ENCODE data around the gene COL17A1.

DNA sequence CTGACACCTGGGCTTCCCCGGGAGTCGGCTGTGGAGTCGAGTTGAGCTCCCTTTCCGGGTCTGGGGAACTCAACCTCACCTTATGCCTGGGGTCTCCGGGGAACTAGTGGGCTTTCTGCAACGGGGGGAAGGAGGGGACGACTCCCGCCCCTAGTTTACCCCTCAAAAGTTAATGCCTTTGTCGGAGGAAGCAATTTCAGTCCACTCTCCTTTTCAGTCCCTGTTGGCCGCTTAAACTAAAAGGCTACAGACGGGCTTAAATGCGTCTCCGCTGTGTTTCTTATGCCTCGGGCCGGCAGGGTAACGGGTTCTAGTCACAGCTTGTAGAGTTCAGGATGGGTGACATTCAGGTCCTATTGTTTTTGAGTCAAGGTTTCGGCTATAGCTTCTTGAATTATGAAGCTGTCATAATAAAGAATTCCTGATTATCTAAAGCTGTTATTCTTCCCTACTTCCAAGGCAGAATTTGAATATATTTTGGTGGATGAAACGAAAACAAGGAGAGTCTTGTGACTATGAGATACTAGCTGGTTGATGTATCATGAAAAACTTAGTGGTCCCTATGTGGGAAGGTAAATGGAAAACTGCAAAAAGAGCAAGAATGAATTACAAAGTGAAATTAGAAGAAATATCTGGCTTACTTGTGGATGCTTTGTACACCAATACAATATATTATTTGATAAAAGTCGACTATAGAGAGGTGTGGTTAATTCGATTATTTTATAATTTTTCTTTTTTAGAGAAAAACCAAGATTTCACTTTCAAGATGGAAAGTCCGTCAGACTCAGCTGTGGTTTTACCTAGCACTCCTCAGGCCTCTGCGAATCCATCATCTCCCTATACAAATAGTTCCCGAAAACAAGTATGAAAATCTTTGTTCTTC, 36.8 kb upstream of the COL17A1 start:
- TF ChIP-seq, protein P1, sequence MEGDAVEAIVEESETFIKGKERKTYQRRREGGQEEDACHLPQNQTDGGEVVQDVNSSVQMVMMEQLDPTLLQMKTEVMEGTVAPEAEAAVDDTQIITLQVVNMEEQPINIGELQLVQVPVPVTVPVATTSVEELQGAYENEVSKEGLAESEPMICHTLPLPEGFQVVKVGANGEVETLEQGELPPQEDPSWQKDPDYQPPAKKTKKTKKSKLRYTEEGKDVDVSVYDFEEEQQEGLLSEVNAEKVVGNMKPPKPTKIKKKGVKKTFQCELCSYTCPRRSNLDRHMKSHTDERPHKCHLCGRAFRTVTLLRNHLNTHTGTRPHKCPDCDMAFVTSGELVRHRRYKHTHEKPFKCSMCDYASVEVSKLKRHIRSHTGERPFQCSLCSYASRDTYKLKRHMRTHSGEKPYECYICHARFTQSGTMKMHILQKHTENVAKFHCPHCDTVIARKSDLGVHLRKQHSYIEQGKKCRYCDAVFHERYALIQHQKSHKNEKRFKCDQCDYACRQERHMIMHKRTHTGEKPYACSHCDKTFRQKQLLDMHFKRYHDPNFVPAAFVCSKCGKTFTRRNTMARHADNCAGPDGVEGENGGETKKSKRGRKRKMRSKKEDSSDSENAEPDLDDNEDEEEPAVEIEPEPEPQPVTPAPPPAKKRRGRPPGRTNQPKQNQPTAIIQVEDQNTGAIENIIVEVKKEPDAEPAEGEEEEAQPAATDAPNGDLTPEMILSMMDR (conservative IDR thresholded peaks at IDR 0.05; ENCODE audit: low read depth in 2 of 2), result no peak
- no peak for TF ChIP-seq EZH2 (IDR thresholded peaks at IDR 0.05; ENCODE audit: low read depth, unreplicated experiment)
- TF ChIP-seq EZH2phosphoT487 (IDR thresholded peaks at IDR 0.05; ENCODE audit: unreplicated experiment), result no peak
- TF ChIP-seq, protein P2, sequence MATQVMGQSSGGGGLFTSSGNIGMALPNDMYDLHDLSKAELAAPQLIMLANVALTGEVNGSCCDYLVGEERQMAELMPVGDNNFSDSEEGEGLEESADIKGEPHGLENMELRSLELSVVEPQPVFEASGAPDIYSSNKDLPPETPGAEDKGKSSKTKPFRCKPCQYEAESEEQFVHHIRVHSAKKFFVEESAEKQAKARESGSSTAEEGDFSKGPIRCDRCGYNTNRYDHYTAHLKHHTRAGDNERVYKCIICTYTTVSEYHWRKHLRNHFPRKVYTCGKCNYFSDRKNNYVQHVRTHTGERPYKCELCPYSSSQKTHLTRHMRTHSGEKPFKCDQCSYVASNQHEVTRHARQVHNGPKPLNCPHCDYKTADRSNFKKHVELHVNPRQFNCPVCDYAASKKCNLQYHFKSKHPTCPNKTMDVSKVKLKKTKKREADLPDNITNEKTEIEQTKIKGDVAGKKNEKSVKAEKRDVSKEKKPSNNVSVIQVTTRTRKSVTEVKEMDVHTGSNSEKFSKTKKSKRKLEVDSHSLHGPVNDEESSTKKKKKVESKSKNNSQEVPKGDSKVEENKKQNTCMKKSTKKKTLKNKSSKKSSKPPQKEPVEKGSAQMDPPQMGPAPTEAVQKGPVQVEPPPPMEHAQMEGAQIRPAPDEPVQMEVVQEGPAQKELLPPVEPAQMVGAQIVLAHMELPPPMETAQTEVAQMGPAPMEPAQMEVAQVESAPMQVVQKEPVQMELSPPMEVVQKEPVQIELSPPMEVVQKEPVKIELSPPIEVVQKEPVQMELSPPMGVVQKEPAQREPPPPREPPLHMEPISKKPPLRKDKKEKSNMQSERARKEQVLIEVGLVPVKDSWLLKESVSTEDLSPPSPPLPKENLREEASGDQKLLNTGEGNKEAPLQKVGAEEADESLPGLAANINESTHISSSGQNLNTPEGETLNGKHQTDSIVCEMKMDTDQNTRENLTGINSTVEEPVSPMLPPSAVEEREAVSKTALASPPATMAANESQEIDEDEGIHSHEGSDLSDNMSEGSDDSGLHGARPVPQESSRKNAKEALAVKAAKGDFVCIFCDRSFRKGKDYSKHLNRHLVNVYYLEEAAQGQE (IDR thresholded peaks at IDR 0.05; ENCODE audit: unreplicated experiment), result no peak
- no peak for TF ChIP-seq ZNF331 (CRISPR knock-in tag; IDR thresholded peaks at IDR 0.05; ENCODE audit: low read depth)
- no peak for TF ChIP-seq STAT1 (IDR thresholded peaks at IDR 0.05; ENCODE audit: unreplicated experiment)
- TF ChIP-seq CREB1 (CRISPR knock-in tag; IDR thresholded peaks at IDR 0.05; ENCODE audit: low read depth), result no peak
- TF ChIP-seq POLR2AphosphoS5 (IDR thresholded peaks at IDR 0.05; ENCODE audit: low read depth), result no peak
- no peak for TF ChIP-seq ZNF114 (CRISPR knock-in tag; IDR thresholded peaks at IDR 0.05)
- no peak for TF ChIP-seq JUNB (IDR thresholded peaks at IDR 0.05; ENCODE audit: unreplicated experiment)
